Osteocyte (in vitro differentiated cells): ENCODE measurements around the gene IKZF1. TPM values are rescaled to one million over a fixed set of nuclear protein-coding genes. Genes with fewer than 3 reads are reported as not detected.

Experiments used
- DNase-seq: peaks from one replicate; pipeline ENCODE4 v3.0.0; 2021; ENCODE audit warnings: mixed read lengths; ENCODE audit not compliant: unreplicated experiment; ENCODE audit errors: extremely low spot score
- H3K27ac Mint-ChIP-seq: one replicate; pipeline ENCODE4 v1.8.0; 2021; ENCODE audit warnings: mild to moderate bottlenecking, mixed read lengths; ENCODE audit not compliant: unreplicated experiment
- H3K27me3 Mint-ChIP-seq: one replicate; pipeline ENCODE4 v1.8.0; 2021; ENCODE audit warnings: mixed read lengths; ENCODE audit not compliant: unreplicated experiment
- H3K36me3 Mint-ChIP-seq: one replicate; pipeline ENCODE4 v1.8.0; 2021; ENCODE audit warnings: mixed read lengths; ENCODE audit not compliant: unreplicated experiment
- H3K4me1 Mint-ChIP-seq: one replicate; pipeline ENCODE4 v1.8.0; 2021; ENCODE audit warnings: mixed read lengths; ENCODE audit not compliant: unreplicated experiment
- H3K4me3 Mint-ChIP-seq: one replicate; pipeline ENCODE4 v1.8.0; 2021; ENCODE audit warnings: mild to moderate bottlenecking, moderate library complexity, mixed read lengths; ENCODE audit not compliant: unreplicated experiment
- H3K9me3 Mint-ChIP-seq: one replicate; pipeline ENCODE4 v1.8.0; 2021; ENCODE audit warnings: mixed read lengths; ENCODE audit not compliant: unreplicated experiment
- total RNA-seq: library from RNA; stranded (reverse); gene quantifications from 2 replicates; pipeline ENCODE4 v1.2.1, GENCODE V29; 2021
- TF ChIP-seq, protein P1 (sequence below): fragments of 200-600 bp; sonication (generic); IDR thresholded peaks from 2 replicates; pipeline ENCODE4 v1.5.0; 2021; ENCODE audit warnings: antibody characterized with exemption, mild to moderate bottlenecking, moderate library complexity

The IKZF1 gene
- total RNA-seq, 1 donor from 2014 or later = not detected

DNA sequence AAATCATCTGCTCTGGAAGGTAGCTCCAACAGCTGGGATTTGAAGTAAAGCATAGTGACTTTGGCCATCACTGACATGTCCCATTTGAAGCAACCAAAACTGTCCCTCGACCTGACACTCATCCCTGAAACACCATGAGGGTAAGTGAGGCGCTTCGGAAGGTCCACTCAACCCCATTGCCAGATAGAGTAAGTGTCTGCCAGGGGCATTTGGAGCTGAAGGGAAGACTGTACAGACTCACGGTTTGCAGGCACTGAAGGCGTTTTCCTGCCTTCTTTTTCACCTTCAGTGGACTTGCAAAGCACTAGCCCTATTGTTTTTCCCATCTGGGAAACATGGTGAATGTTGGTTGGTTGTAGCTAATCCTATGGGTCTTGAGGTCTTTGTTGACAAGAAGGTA is 57.6 kb downstream of the IKZF1 start:
- DNase-seq = no peak
- no peaks in the 10 kb centered on the region for H3K4me1 Mint-ChIP-seq

DNA sequence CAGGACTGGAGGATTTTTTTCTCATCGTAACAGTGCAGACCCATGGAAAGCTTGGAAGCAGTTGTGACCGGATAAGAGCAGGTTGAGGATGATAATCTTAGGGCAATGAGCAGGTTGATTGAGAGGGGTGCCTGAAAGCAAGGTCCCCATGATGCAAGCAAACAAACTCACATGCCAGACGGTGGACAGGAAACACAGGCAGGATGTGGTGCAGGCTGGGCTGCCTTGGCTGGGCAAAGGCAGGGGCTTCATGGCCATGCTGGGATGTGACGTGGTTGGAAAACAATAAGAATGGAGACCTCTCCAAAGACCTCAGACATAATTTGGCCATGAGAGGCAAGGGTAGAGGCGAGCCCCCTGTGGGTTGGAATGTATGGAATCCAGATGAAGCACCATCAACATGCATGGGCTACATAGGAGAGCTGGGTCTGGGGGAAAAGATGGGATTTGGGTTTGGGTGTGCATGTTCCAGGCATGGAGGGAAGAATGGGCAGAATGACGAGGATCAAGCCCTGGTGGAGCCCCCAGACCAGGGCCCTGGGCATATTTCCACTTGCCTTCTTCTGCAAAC is 58.3 kb downstream of the IKZF1 start:
- TF ChIP-seq, protein P1, sequence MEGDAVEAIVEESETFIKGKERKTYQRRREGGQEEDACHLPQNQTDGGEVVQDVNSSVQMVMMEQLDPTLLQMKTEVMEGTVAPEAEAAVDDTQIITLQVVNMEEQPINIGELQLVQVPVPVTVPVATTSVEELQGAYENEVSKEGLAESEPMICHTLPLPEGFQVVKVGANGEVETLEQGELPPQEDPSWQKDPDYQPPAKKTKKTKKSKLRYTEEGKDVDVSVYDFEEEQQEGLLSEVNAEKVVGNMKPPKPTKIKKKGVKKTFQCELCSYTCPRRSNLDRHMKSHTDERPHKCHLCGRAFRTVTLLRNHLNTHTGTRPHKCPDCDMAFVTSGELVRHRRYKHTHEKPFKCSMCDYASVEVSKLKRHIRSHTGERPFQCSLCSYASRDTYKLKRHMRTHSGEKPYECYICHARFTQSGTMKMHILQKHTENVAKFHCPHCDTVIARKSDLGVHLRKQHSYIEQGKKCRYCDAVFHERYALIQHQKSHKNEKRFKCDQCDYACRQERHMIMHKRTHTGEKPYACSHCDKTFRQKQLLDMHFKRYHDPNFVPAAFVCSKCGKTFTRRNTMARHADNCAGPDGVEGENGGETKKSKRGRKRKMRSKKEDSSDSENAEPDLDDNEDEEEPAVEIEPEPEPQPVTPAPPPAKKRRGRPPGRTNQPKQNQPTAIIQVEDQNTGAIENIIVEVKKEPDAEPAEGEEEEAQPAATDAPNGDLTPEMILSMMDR = no peak
- no peaks in the 10 kb centered on the region for H3K27me3 Mint-ChIP-seq
- no peak for DNase-seq
- no peak overlapping the region for H3K27ac Mint-ChIP-seq
- H3K4me3 Mint-ChIP-seq = no peak overlapping the region
- no peaks in the 10 kb centered on the region for H3K4me1 Mint-ChIP-seq
- H3K9me3 Mint-ChIP-seq = no peaks in the 10 kb centered on the region
- no peaks in the 10 kb centered on the region for H3K36me3 Mint-ChIP-seq

More for the DNA sequence above, 57.6 kb downstream of the IKZF1 start:
- Mint-ChIP-seq H3K36me3 (no peaks in the 10 kb centered on the region), H3K27me3 (no peaks in the 10 kb centered on the region), H3K27ac (no peak overlapping the region), H3K4me3 (no peak overlapping the region), H3K9me3 (no peaks in the 10 kb centered on the region)
- TF ChIP-seq, protein P1 = no peak

DNA sequence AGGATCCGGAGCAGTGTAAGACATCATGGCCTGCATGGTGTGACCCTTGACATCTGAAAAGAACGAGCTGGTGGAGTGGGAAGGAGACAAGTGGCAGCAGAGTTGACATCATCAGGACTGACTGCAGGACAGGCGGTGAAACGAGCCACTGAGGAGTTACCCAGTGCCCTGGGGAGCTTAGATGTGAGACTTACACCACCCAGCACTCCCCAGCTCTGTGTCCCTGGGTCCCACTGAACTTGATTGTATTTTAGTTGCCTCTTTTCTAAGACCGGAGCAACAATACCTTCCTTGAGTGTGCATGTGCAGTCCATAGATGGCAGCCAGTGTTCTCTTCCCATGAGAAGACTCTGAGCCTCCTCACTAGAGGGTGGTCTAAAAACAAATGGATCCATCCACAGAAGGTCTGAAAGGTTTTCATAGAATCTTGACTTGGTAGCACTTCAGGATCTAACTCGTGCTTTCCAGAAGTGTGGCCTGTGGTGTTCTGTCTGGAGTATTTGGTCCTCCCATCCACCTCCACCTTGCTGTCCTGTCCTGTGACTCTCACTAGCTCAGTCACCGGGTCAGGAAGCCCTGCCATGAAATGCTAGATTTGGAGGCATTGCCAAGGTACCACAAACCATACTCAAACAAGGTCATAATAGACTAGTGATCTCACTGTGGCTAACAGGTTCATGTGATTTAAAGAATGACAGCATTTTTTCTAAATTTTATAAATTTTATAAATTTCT is 59.0 kb downstream of the IKZF1 start:
- H3K9me3 Mint-ChIP-seq = no peaks in the 10 kb centered on the region
- no peaks in the 10 kb centered on the region for H3K36me3 Mint-ChIP-seq
- no peaks in the 10 kb centered on the region for H3K4me1 Mint-ChIP-seq
- DNase-seq = no peak
- no peaks in the 10 kb centered on the region for H3K27me3 Mint-ChIP-seq
- no peak overlapping the region for H3K4me3 Mint-ChIP-seq
- H3K27ac Mint-ChIP-seq = no peak overlapping the region
- TF ChIP-seq, protein P1 = no peak

DNA sequence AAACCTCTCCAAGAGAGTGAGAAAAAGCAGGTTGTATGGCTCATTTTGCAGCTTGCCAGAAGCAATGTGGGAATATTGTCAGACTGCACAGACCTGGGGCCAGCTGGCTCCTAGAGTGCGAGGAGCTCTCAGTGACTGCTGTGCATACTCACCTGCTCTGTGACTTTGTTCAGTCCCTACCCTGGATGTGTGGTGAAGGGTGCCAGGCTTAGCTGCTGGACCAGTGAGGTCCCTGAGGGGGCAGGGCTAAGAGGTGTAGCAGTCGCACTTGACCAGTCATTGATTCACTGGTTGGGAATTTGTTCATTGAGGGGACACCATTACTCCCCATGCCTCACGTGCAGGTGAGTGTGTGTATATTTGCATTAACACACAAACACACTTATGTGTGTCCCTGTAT is 60.1 kb downstream of the IKZF1 start:
- Mint-ChIP-seq H3K27me3 (no peaks in the 10 kb centered on the region), H3K4me3 (no peak overlapping the region), H3K27ac (no peak overlapping the region), H3K36me3 (no peaks in the 10 kb centered on the region), H3K4me1 (no peaks in the 10 kb centered on the region), H3K9me3 (peaks cover 9% of the 10 kb centered on the region)
- TF ChIP-seq, protein P1 = no peak
- DNase-seq = no peak

DNA sequence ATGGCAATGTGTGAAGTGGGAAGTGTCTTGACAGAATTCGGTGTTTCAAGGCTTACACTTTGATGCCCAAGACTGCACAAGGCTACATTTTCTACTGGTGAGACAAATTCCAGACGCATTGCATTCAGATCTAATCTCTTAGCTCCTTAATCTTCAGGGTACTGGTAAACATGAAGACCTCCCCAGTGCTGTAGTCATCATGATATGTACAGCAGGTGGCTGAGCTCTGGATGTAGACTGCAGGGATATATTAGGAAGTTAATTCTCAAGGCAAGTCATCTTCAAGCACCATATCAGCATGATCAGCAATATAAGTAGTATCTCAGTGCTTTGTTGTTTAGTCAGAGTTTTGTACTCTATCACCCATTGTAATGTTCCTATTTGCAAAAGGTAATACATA is 61.8 kb downstream of the IKZF1 start:
- TF ChIP-seq, protein P1 = no peak
- H3K9me3 Mint-ChIP-seq = peaks cover 13% of the 10 kb centered on the region
- H3K4me1 Mint-ChIP-seq = no peaks in the 10 kb centered on the region
- H3K4me3 Mint-ChIP-seq = no peak overlapping the region
- H3K27me3 Mint-ChIP-seq = no peaks in the 10 kb centered on the region
- no peak overlapping the region for H3K27ac Mint-ChIP-seq
- H3K36me3 Mint-ChIP-seq = no peaks in the 10 kb centered on the region
- DNase-seq = no peak
